Stimulated activated CD4-positive, alpha-beta T cell treated with anti-CD3 and anti-CD28 coated beads, TNF-alpha, amount 100 ng/mL, for 4 hours (primary cell): Measurements from ENCODE around the gene FANCC.

Source experiments
- DNase-seq, 3 experiments: peaks; one replicate each; pipeline ENCODE4 v3.0.0-alpha.2; 2020; ENCODE audit warnings: low read depth in 3 of 3

FANCC gene

GRCh38 chr9:95102001-95102433, 215.5 kb downstream of the FANCC start:
- no peak for DNase-seq

DNA sequence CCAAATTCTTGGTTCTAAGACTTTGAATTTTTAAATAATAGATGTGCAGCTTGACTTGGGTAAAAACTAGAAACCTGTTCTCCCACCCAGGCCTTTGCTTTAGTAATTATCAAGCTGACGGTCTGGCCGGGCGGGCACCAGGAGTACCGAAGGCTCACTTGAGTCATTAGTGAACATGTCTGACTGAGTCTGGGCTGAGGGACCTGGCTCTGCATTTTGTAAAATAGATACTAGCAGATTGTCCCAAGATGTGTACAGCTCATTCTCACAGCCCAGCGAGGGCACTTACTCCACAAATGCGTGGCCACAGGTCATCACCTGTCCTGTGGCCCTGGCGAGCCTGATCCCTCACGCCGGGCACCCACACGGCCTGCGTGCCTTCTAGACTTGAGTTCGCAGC, 216.2 kb downstream of the FANCC start:
- DNase-seq, result no peak

DNA sequence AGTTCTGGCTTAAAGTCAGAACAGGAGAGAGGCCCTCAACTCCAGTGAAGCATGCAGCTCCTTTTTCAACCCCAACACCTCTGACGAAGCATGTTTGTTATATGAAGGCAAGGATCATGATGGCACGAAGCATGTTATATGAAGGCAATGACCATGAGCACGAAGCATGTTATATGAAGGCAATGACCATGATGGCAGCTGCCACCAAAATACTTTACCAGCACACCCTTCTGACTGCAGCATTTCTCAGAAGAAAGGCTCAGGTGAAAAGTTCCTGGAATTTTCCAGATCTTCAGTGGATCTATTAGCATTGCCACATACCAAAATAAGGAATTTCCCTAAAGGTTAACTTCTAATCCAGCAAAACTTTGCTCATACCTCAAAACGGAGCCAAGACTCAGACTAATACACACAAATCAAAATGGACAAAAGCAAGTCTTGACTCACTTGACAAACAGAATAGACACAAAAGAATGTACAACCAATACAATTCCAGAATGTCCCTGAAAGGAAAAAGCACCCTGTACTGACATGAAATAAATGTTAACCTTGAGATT, 217.4 kb downstream of the FANCC start:
- no peak for DNase-seq

GRCh38 chr9:95099321-95100070, 218.0 kb downstream of the FANCC start:
- DNase-seq, result no peak

DNA sequence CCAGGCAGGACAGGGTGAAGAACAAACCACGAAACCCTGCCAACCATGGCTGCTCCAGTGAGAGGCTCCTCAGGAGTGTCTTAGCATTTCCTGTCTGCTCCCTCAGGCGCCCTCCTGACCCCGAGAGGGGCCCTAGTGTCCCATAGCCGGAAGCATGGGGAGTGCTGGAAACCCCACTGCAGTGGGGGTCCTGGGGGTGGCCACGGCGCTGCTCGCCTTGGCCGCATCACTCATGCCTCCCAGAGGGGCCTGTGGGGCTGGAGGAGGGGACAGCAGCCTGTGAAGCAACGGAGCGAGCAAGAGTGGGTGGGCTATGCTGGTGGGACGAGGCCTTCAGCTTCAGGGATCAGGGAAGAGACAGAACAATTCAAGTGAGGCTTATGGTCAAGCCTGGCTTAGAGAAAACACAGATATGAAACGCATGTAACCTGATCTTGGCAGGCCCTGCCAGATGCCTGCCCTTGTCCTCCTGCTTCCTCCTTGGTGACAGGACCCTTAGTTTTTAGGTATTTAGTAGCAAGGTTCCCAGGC, 219.1 kb downstream of the FANCC start:
- DNase-seq, result no peak

GRCh38 chr9:95097279-95097678, 220.2 kb downstream of the FANCC start:
- no peak for DNase-seq

- DNase-seq, result no peak
Observed at GRCh38 chr9:95096807-95097206, 220.7 kb downstream of the FANCC start.

- no peak for DNase-seq
Observed at GRCh38 chr9:95096381-95096780, 221.1 kb downstream of the FANCC start.

DNA sequence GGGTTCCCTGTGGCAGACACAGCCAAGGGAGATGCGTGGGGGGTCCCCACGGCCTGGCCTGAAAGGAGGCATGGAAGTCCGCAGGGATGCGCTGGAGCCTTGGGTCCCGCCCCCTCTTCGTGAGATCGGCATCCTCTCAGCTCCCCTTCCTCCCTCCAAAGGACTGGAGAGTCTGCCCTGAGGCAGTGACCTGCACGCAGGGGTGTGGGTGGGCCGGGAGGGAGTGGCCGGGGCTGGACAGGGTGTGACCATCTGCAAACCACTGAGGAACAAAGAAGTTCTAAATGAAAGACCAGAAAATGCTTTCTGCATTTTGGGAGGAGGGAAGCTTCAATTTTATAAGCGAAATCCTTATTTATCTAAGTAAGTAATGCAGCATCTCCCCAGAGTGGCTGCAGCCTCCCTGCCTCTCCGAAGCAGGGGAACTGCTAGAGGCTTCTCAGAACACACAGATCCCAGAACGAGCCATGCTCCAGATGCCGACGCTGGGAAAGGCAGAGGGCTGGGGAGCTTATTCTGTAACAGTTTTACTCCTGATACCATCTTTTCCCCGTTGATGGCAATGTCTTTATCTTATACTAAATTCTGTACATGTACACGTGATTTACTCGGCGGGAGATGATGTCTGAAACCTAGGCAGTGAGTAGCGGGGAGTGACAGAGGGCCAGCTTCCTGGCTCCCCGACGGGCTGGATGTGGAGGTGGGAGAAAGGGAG, 221.7 kb downstream of the FANCC start:
- no peak for DNase-seq

GRCh38 chr9:95094002-95094401, 223.5 kb downstream of the FANCC start:
- DNase-seq, result no peak

DNA sequence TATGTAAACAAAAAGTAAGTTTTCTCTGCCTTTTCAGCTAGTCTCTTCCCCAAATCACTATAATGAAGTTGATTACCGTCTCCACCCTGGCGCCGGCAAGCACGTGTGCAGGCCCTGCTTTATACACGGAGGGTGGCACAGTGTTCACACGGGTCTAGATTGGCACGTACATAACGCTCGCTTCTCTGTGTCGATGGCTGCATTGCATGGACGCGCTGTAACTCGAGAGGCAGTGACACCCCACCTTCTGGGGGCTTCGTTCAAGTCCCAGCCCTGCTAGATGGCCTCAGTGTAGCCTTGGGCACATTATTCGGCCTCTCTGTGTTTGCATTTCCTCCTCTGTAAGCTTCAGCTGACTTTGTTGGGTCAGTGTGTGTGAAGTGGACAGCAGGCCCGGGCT, 223.9 kb downstream of the FANCC start:
- DNase-seq, result no peak

DNA sequence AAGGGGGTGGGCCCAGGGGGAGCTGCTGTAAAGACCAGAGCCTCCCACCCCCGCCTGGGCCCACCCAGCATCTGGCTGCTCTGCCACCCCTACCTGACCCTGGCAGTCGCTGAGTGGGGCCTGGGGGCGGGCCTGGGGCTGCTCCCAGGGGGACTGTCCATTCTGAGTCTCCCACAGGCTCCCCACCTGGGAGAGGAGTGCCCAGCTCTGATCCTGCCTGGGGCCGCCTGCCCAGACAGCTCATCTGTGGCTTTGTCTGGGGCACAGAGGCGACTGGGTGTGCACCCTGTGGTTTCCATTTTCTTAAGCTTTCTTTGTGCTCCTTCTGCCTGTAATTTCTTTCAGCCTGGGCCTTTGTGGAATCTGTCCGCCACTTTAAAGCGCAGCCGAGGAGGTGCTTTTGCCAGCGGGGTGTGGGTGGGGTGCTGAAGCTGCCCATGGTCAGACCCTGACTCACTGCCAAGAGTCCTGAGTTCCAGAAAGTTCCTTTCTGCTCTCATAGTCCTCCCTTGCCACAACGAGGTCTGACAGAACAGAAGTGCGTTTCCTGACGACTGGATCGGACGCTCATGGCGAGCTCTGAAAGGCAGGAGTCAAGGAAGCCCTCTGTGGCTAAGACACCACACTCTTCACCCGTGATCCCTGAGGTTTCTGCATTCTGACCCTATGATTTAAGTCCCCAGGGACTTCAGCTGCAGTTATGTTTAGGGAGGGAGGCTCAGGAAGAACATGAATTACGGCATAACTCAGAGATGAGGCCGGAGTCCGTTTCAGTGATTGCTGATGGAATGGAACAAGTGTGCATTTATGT, 225.0 kb downstream of the FANCC start:
- DNase-seq, result no peak

- DNase-seq, result no peak
Observed at GRCh38 chr9:95091601-95092261, 225.8 kb downstream of the FANCC start.

DNA sequence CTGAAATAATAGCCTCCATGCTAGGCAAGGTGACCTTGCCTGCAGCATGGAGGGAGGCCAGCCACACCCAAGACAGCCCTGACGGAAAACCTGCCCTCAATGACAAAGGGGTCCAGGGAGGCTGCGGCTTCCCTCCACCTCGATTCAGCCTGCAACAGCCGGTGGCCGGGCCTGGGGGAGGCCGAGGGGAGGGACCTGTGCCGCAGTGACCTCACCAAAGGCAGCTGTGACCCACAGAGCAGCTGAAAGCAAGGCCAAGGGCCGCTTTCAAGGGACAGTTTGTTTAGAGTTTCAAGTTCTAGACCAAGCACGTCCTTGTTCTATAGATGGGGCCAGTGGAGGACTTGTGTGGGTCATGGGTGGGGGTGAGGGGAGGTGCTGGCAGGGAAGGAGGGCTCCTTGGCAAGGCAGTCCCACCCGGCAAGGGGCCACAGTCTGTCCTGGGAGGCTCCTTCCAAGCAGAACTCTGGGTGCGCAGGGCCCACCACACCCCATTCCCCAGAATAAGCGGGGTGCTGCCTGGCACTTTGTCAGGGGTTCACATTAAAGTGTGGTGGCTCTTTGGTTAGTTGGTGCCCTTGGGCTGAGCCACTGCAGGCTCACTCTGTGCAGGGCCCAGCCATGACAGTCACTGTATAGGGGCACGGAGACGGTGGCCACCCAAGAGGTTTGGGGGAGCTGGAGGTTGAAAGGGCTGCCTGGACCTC, 226.5 kb downstream of the FANCC start:
- no peak for DNase-seq

DNA sequence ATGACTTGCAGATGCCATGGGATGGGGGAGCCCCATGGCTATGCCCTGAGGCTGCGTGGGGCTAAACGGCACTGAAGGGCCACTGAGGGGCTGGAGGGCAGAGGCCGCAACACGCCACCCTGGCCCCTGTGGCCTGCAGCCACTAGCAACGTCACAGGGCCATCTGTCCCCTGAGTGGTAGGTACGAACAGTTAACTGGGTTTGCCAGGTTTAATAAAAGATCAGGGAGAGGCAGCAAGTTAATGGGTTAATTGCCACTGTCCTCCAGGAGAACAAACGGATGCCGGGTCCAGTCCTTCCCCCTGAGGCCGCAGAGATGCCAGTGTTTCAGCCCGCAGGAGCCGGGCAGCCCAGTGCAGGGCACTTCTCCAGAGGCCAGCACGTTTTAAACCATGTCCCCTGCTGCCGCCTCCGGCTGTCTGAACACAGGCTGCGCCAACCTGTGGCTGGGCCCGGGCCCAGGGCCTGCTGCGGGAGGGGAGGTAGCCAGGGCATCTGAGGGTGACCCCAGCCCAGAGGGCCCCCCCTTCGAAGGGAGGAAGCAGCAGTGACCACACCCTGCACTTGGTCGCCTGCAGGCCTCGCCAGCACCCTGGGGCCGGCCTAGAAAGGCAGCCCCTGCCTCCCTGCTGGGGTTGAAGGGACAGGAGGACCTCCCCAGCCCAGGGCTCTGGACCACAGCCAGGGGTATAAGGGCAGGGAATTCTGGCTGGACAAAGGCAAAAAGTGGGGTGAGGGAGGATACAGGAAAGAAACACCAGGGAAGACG, 227.3 kb downstream of the FANCC start:
- no peak for DNase-seq

DNA sequence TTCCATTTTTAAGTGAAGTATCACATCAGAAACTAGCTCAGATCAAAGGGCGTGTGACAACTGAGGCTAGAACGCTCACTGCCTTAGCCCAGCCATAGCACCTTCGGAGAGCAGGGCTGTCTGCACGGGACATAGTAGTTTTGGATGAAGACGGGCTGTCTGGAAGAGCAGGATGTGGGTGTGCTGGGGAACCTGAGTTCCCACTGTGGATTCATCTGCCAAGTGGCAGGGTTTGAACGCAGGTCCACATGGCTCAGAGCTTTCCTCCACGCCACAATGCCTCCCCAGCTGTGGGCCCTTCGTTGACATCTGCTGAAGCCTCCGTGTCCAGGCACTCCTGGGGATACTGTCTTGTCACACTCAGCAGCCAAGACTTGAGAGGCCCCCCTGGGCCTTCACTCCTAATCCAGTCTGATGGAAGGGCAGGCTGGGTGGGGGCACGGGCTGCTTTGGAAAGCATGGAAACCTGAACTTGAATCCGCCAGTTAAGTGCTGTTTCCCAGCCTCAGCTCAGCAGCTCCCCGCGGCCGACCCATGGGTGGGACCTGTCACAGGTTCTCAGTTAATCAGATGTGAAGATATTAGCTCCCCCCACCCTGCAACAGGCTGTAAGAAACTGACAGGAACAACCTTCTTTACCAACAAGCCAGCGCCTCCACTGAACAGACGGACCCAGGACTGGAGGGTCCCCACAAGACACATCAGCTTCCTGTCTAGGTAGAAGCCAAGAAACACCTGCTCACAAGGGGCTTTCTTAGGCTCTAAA, 228.1 kb downstream of the FANCC start:
- DNase-seq, result no peak

- DNase-seq, result no peak
Observed at GRCh38 chr9:95088421-95089161, 228.9 kb downstream of the FANCC start.

DNA sequence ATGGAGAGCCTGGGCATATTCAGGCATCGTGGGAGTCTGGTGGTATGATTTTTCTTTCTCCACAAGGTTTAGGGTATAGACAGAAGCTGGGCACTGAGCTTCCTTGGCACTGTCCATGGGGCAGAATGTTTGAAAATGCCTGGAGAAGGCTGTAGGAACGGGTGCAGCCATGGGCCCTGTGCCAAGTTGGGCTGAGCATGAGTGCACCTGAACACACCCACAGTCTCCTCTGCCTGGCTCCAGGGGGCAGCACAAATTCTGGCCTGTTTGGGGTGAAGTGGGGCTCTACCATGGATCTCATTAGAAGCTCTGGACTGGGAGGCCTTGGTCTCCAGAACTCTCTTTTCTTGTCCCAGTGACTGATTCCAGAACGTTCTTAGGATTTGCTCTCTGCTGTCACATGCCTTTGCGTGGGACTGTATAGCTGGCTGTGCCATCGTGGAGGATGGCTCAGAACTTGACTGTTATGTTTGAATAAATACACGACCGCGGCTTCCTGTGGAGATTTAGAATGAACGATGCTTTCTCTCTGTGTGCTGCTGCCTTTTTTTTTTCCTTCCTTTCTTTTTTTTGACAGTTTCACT, 229.8 kb downstream of the FANCC start:
- DNase-seq, result no peak
